Liver (tissue), 9 donors: ENCODE measurements around the gene IGDCC3. TPM values are rescaled to one million over a fixed set of nuclear protein-coding genes. Genes with fewer than 3 reads are reported as not detected.

ENCODE experiments used
- DNase-seq: peaks from one replicate; pipeline ENCODE4 v3.0.0-alpha.2; 2017; ENCODE audit warnings: low spot score
- H3K27ac ChIP-seq, 2 donors: one replicate each; pipeline ENCODE4 v1.7.0; 2013; ENCODE audit warnings: inconsistent platforms in 2 of 2, low read length in 2 of 2, control low read depth in 1 of 2, low read depth in 1 of 2, mild to moderate bottlenecking in 1 of 2
- H3K27me3 ChIP-seq, 4 donors: one replicate each; pipeline versions ENCODE4 v1.6.1 to v1.7.0; 2013; ENCODE audit warnings: low read length in 3 of 4, inconsistent platforms in 1 of 4, mild to moderate bottlenecking in 1 of 4, moderate library complexity in 1 of 4; ENCODE audit not compliant: control insufficient read depth in 4 of 4, insufficient read depth in 4 of 4
- H3K36me3 ChIP-seq, 4 donors: one replicate each; pipeline versions ENCODE4 v1.6.1 to v1.7.0; 2013; ENCODE audit warnings: low read length in 3 of 4, mild to moderate bottlenecking in 3 of 4, low read depth in 1 of 4, moderate library complexity in 1 of 4; ENCODE audit not compliant: control insufficient read depth in 4 of 4, insufficient read depth in 3 of 4
- H3K4me1 ChIP-seq, 4 donors: one replicate each; pipeline versions ENCODE4 v1.6.1 to v1.7.0; 2013; ENCODE audit warnings: low read length in 3 of 4, mild to moderate bottlenecking in 3 of 4, moderate library complexity in 1 of 4; ENCODE audit not compliant: control insufficient read depth in 4 of 4, insufficient read depth in 4 of 4
- H3K4me3 ChIP-seq, 3 donors: one replicate each; pipeline versions ENCODE4 v1.6.1 to v1.7.0; 2013; ENCODE audit warnings: low read length in 3 of 3, control low read depth in 1 of 3, low read depth in 1 of 3, mild to moderate bottlenecking in 1 of 3
- H3K9ac ChIP-seq, 2 donors: one replicate each; pipeline ENCODE4 v1.7.0; 2013; ENCODE audit warnings: low read length in 2 of 2, mild to moderate bottlenecking in 2 of 2, moderate library complexity in 2 of 2, control low read depth in 1 of 2, low read depth in 1 of 2
- H3K9me3 ChIP-seq, 4 donors: one replicate each; pipeline versions ENCODE4 v1.6.1 to v1.7.0; 2013; ENCODE audit warnings: low read length in 3 of 4; ENCODE audit not compliant: control insufficient read depth in 4 of 4
- CTCF ChIP-seq: fragments of 150-350 bp; IDR thresholded peaks from 2 replicates; pipeline ENCODE4 v1.5.1; 2017; ENCODE audit warnings: improper control_type of control experiment, low read depth, low read length; ENCODE audit not compliant: missing input control
- EGR1 ChIP-seq, 2 donors: IDR thresholded peaks; 2 replicates each; pipeline ENCODE4 v1.6.1; 2016 to 2018; ENCODE audit warnings: antibody characterized with exemption in 2 of 2, low read depth in 2 of 2
- FOXA1 ChIP-seq: IDR thresholded peaks from 2 replicates; pipeline ENCODE4 v1.6.1; 2016; ENCODE audit warnings: antibody characterized with exemption
- FOXA2 ChIP-seq: IDR thresholded peaks from 2 replicates; pipeline ENCODE4 v1.6.1; 2016; ENCODE audit warnings: antibody characterized with exemption
- GABPA ChIP-seq, 2 donors: IDR thresholded peaks in 1 of 2; conservative IDR thresholded peaks in 1 of 2; 2 replicates each; pipeline ENCODE4 v1.6.1; 2016; ENCODE audit warnings: antibody characterized with exemption in 2 of 2, mild to moderate bottlenecking in 1 of 2, moderate library complexity in 1 of 2
- HNF4A ChIP-seq, 2 donors: conservative IDR thresholded peaks; 2 replicates each; pipeline ENCODE4 v1.6.1; 2016; ENCODE audit warnings: antibody characterized with exemption in 2 of 2, mild to moderate bottlenecking in 2 of 2
- HNF4G ChIP-seq: IDR thresholded peaks from 2 replicates; pipeline ENCODE4 v1.6.1; 2016; ENCODE audit warnings: antibody characterized with exemption
- JUND ChIP-seq, 2 donors: IDR thresholded peaks; 2 replicates each; pipeline ENCODE4 v1.6.1; 2016; ENCODE audit warnings: antibody characterized with exemption in 2 of 2
- NR2F2 ChIP-seq: IDR thresholded peaks from 2 replicates; pipeline ENCODE4 v1.6.1; 2016; ENCODE audit warnings: antibody characterized with exemption
- RAD21 ChIP-seq, 2 donors: IDR thresholded peaks; 2 replicates each; pipeline ENCODE4 v1.6.1; 2016; ENCODE audit warnings: antibody characterized with exemption in 2 of 2, mild to moderate bottlenecking in 2 of 2
- REST ChIP-seq: IDR thresholded peaks from 2 replicates; pipeline ENCODE4 v1.6.1; 2016; ENCODE audit warnings: antibody characterized with exemption, mild to moderate bottlenecking
- RXRA ChIP-seq, 2 donors: IDR thresholded peaks; 2 replicates each; pipeline ENCODE4 v1.6.1; 2017 to 2018; ENCODE audit warnings: antibody characterized with exemption in 2 of 2, mild to moderate bottlenecking in 1 of 2
- SP1 ChIP-seq: IDR thresholded peaks from 2 replicates; pipeline ENCODE4 v1.6.1; 2018; ENCODE audit warnings: antibody characterized with exemption, mild to moderate bottlenecking
- TAF1 ChIP-seq: conservative IDR thresholded peaks from 2 replicates; pipeline ENCODE4 v1.6.1; 2016; ENCODE audit warnings: antibody characterized with exemption, mild to moderate bottlenecking
- YY1 ChIP-seq: IDR thresholded peaks from 2 replicates; pipeline ENCODE4 v1.6.1; 2016; ENCODE audit warnings: antibody characterized with exemption, mild to moderate bottlenecking
- WGBS: extraction: QIAGEN DNeasy Blood & Tissue Kit; methylation state at CpG from one replicate; pipeline ENCODE4 v1.1.7; 2013; 5-methylcytosine and 5-hydroxymethylcytosine counted together
- polyA plus RNA-seq, 2 donors: library from polyadenylated mRNA; stranded (reverse) in 1 of 2; unstranded in 1 of 2; fragments of 200-250 nt in 1 of 2; fragments of >200 nt in 1 of 2; fragmentation: Nextera tagmentation in 1 of 2; extraction: Ambion mirVana in 1 of 2; gene quantifications; one replicate each; pipeline versions ENCODE4 v1.2.1 to v1.2.3, GENCODE V29; 2013 to 2015
- total RNA-seq, 2 donors: library from RNA; depleted of rRNA; stranded (reverse); fragments of >200 nt; gene quantifications; one replicate each; pipeline ENCODE4 v1.2.3, GENCODE V29; 2014
- TF ChIP-seq, protein P1 (sequence below): IDR thresholded peaks from 2 replicates; pipeline ENCODE4 v1.6.1; 2016; ENCODE audit warnings: antibody characterized with exemption
- TF ChIP-seq, protein P2 (sequence below): IDR thresholded peaks from 2 replicates; pipeline ENCODE4 v1.6.1; 2016; ENCODE audit warnings: antibody characterized with exemption
- TF ChIP-seq, protein P3 (sequence below): IDR thresholded peaks from 2 replicates; pipeline ENCODE4 v1.6.1; 2016; ENCODE audit warnings: antibody characterized with exemption
- donor health status: healthy.
- donor health status: healthy.
- donor health status: healthy.
- donor health status: healthy.
- donor health status: healthy.

Gene IGDCC3
- total and polyA plus RNA-seq, 4 donors, result 1.5 TPM; not detected in 3

DNA sequence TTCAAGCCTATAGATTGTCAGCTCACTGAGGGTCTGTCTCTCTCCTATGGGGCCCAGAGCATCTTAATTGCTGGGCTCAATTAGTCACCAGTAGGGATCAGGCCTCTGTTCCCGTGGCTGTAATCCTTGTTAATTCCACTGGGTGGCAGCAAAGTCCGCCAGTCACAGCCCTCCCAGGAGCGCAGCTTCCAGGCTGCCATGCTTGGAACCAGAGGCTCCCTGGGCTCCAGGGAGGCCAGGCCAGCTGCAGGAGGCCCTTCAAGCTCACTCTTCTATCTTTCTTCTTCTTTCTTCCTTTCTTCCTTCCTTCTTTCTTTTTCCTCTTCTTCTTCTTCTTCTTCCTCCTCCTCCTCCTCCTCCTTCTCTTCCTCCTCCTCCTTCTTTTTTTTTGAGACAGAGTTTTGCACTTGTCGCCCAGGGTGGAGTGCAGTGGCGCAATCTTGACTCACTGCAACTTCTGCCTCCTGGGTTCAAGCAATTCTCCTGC is 58.9 kb downstream of the IGDCC3 start:
- Histone ChIP-seq H3K27me3 (no peaks in the 10 kb centered on the region), H3K4me3 (no peak overlapping the region), H3K4me1 (no peaks in the 10 kb centered on the region), H3K9me3 (no peaks in the 10 kb centered on the region), H3K9ac (no peak overlapping the region), H3K36me3 (no peaks in the 10 kb centered on the region), H3K27ac (no peak overlapping the region)
- 32% methylated on average over 5 of the region's 5 CpGs for WGBS
- TF ChIP-seq CTCF (peak; percentile 97), RAD21 (IDR thresholded peaks at IDR 0.05) (peak; percentile 99), JUND (IDR thresholded peaks at IDR 0.05) (no peak), YY1 (peak; percentile 26), FOXA2 (no peak), HNF4G (no peak), RXRA (IDR thresholded peaks at IDR 0.05) (peak in 1 of 2 donors; percentile 8)
- TF ChIP-seq, protein P1, sequence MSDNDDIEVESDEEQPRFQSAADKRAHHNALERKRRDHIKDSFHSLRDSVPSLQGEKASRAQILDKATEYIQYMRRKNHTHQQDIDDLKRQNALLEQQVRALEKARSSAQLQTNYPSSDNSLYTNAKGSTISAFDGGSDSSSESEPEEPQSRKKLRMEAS, result no peak
- TF ChIP-seq, protein P2, sequence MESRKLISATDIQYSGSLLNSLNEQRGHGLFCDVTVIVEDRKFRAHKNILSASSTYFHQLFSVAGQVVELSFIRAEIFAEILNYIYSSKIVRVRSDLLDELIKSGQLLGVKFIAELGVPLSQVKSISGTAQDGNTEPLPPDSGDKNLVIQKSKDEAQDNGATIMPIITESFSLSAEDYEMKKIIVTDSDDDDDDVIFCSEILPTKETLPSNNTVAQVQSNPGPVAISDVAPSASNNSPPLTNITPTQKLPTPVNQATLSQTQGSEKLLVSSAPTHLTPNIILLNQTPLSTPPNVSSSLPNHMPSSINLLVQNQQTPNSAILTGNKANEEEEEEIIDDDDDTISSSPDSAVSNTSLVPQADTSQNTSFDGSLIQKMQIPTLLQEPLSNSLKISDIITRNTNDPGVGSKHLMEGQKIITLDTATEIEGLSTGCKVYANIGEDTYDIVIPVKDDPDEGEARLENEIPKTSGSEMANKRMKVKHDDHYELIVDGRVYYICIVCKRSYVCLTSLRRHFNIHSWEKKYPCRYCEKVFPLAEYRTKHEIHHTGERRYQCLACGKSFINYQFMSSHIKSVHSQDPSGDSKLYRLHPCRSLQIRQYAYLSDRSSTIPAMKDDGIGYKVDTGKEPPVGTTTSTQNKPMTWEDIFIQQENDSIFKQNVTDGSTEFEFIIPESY, result no peak
- peak; percentile 77 for DNase-seq

GRCh38 chr15:65312400-65312916 is 65.3 kb downstream of the IGDCC3 start:
- TF ChIP-seq FOXA2 (no peak), NR2F2 (peak; percentile 87), SP1 (peak; percentile 80), TAF1 (peak; percentile 29), HNF4A (conservative IDR thresholded peaks at IDR 0.05) (peak; percentile 87 to 93), GABPA (IDR thresholded peaks at IDR 0.05 in 1 of 2, conservative IDR thresholded peaks at IDR 0.05 in 1 of 2) (no peak), RAD21 (IDR thresholded peaks at IDR 0.05) (no peak), FOXA1 (no peak), JUND (IDR thresholded peaks at IDR 0.05) (peak in 1 of 2 donors; percentile 31), HNF4G (peak; percentile 19), RXRA (IDR thresholded peaks at IDR 0.05) (peak; percentile 86 to 94), EGR1 (IDR thresholded peaks at IDR 0.05; ENCODE audit: low read depth in 2 of 2) (peak in 1 of 2 donors; percentile 21), YY1 (peak; percentile 69), CTCF (no peak), REST (no peak)
- TF ChIP-seq, protein P3, sequence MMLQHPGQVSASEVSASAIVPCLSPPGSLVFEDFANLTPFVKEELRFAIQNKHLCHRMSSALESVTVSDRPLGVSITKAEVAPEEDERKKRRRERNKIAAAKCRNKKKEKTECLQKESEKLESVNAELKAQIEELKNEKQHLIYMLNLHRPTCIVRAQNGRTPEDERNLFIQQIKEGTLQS, result no peak
- TF ChIP-seq, protein P1, result no peak
- TF ChIP-seq, protein P2, result peak; percentile 70
- Histone ChIP-seq H3K27ac (peak overlapping the region; percentile 75 to 79), H3K36me3 (no peaks in the 10 kb centered on the region), H3K9me3 (no peaks in the 10 kb centered on the region), H3K4me3 (no peak overlapping the region), H3K9ac (peak overlapping the region in 1 of 2 donors; percentile 10), H3K4me1 (peaks cover 5 to 28% (median 16%) of the 10 kb centered on the region in 4 donors), H3K27me3 (no peaks in the 10 kb centered on the region)
- 31% methylated on average over 11 of the region's 11 CpGs for WGBS
- peak; percentile 49 for DNase-seq
